Measurements from ENCODE around the gene SPATA31D3.
"Not testable (repeated sequence)": the region's sequence is repeated elsewhere in the genome, so short reads cannot be mapped to it uniquely, and the experiment has no call there.

Gene SPATA31D3

GRCh38 chr9:81979196-81979595, 35.9 kb downstream of the SPATA31D3 start:
- no peak for TF ChIP-seq Cebpa-rat (IDR thresholded peaks at IDR 0.05)

GRCh38 chr9:81980568-81980967, 37.3 kb downstream of the SPATA31D3 start:
- no peak overlapping the region for H3K27ac ChIP-seq
- no peaks in the 10 kb centered on the region for H3K4me1 ChIP-seq
- no peak for TF ChIP-seq Cebpa-rat (IDR thresholded peaks at IDR 0.05)
- no peak overlapping the region for H3K4me2 ChIP-seq
- no peaks in the 10 kb centered on the region for H3K27me3 ChIP-seq
- H3K36me3 ChIP-seq = no peaks in the 10 kb centered on the region
- no peaks in the 10 kb centered on the region for H4K20me1 ChIP-seq
- H3K9me3 ChIP-seq (replicated peaks in 1 of 11) = peaks cover 0 to 18% (median 14%) of the 10 kb centered on the region in 11 experiments; a peak in 16 of 22 replicates
- no peak overlapping the region for H3K9ac ChIP-seq
- H3K4me3 ChIP-seq = no peak overlapping the region

More at GRCh38 chr9:81979196-81979595, 35.9 kb downstream of the SPATA31D3 start:
- peaks cover 0 to 25% (median 17%) of the 10 kb centered on the region in 11 experiments; a peak in 16 of 22 replicates for H3K9me3 ChIP-seq (replicated peaks in 1 of 11)
- H3K9ac ChIP-seq = no peak overlapping the region
- no peaks in the 10 kb centered on the region for H3K27me3 ChIP-seq
- H3K4me2 ChIP-seq = no peak overlapping the region
- no peak overlapping the region for H3K4me3 ChIP-seq
- no peaks in the 10 kb centered on the region for H3K36me3 ChIP-seq
- no peaks in the 10 kb centered on the region for H3K4me1 ChIP-seq
- no peak overlapping the region for H3K27ac ChIP-seq
- H4K20me1 ChIP-seq = no peaks in the 10 kb centered on the region

GRCh38 chr9:81981883-81982282, 38.6 kb downstream of the SPATA31D3 start:
- TF ChIP-seq Cebpa-rat (IDR thresholded peaks at IDR 0.05) = no peak
- Histone ChIP-seq H4K20me1 (no peaks in the 10 kb centered on the region), H3K9me3 (replicated peaks in 1 of 11) (peaks cover 0 to 10% (median 7%) of the 10 kb centered on the region in 11 experiments; a peak in 14 of 22 replicates), H3K4me2 (no peak overlapping the region), H3K27ac (no peak overlapping the region), H3K27me3 (no peaks in the 10 kb centered on the region), H3K4me3 (no peak overlapping the region), H3K4me1 (no peaks in the 10 kb centered on the region), H3K36me3 (no peaks in the 10 kb centered on the region), H3K9ac (no peak overlapping the region)

GRCh38 chr9:81984928-81985327, 41.6 kb downstream of the SPATA31D3 start:
- no peaks in the 10 kb centered on the region for H4K20me1 ChIP-seq
- no peak overlapping the region for H3K27ac ChIP-seq
- H3K9ac ChIP-seq = no peak overlapping the region
- no peak for TF ChIP-seq Cebpa-rat (IDR thresholded peaks at IDR 0.05)
- H3K4me2 ChIP-seq = no peak overlapping the region
- no peak overlapping the region for H3K4me3 ChIP-seq
- no peaks in the 10 kb centered on the region for H3K36me3 ChIP-seq
- H3K27me3 ChIP-seq = no peaks in the 10 kb centered on the region
- no peaks in the 10 kb centered on the region for H3K9me3 ChIP-seq (replicated peaks in 1 of 11)
- H3K4me1 ChIP-seq = no peaks in the 10 kb centered on the region

GRCh38 chr9:81986051-81986450, 42.8 kb downstream of the SPATA31D3 start:
- Histone ChIP-seq H3K27ac (no peak overlapping the region), H3K4me2 (no peak overlapping the region), H3K36me3 (no peaks in the 10 kb centered on the region), H3K27me3 (no peaks in the 10 kb centered on the region), H3K9me3 (replicated peaks in 1 of 11) (no peaks in the 10 kb centered on the region), H3K4me1 (no peaks in the 10 kb centered on the region), H3K9ac (no peak overlapping the region), H4K20me1 (no peaks in the 10 kb centered on the region), H3K4me3 (no peak overlapping the region)
- TF ChIP-seq Cebpa-rat (IDR thresholded peaks at IDR 0.05) = no peak

- not testable (repeated sequence) for H3K27me3 ChIP-seq; H3K4me2 ChIP-seq; H3K36me3 ChIP-seq; H3K9ac ChIP-seq; H3K4me1 ChIP-seq; H3K27ac ChIP-seq; H4K20me1 ChIP-seq; H3K4me3 ChIP-seq; H3K9me3 ChIP-seq (replicated peaks in 1 of 11)
Measured at GRCh38 chr9:81988472-81988871, 45.2 kb downstream of the SPATA31D3 start, which contains the start of gene SPATA31D1. SPATA31D1 (plus strand) TSS chr9:81988772; CDS start chr9:81988819, 47 bp downstream.

GRCh38 chr9:81989700-81990099, 46.4 kb downstream of the SPATA31D3 start:
- Histone ChIP-seq H3K27ac (no peak overlapping the region), H3K36me3 (no peaks in the 10 kb centered on the region), H3K4me1 (no peaks in the 10 kb centered on the region), H3K27me3 (no peaks in the 10 kb centered on the region), H3K4me2 (no peak overlapping the region), H3K4me3 (no peak overlapping the region), H4K20me1 (no peaks in the 10 kb centered on the region), H3K9me3 (replicated peaks in 1 of 11) (no peaks in the 10 kb centered on the region), H3K9ac (no peak overlapping the region)
- TF ChIP-seq Cebpa-rat (IDR thresholded peaks at IDR 0.05) = no peak

GRCh38 chr9:81993656-81994055, 50.4 kb downstream of the SPATA31D3 start:
- Histone ChIP-seq H3K4me1 (no peaks in the 10 kb centered on the region), H3K9ac (no peak overlapping the region), H3K9me3 (replicated peaks in 1 of 11) (no peaks in the 10 kb centered on the region), H4K20me1 (no peaks in the 10 kb centered on the region), H3K27me3 (no peaks in the 10 kb centered on the region), H3K4me3 (no peak overlapping the region), H3K36me3 (no peaks in the 10 kb centered on the region), H3K4me2 (no peak overlapping the region), H3K27ac (no peak overlapping the region)
- TF ChIP-seq Cebpa-rat (IDR thresholded peaks at IDR 0.05) = no peak

All from BLaER1 treated with 17β-estradiol and CSF1 and Interleukin-3, amounts not matched to agents 10 nM and 100 nM (cell line).